ENCODE results near the gene RARG.

GRCh38 chr12:53241623-53242412 lies 9.8 kb upstream of the RARG start:
- TF ChIP-seq, protein P1, sequence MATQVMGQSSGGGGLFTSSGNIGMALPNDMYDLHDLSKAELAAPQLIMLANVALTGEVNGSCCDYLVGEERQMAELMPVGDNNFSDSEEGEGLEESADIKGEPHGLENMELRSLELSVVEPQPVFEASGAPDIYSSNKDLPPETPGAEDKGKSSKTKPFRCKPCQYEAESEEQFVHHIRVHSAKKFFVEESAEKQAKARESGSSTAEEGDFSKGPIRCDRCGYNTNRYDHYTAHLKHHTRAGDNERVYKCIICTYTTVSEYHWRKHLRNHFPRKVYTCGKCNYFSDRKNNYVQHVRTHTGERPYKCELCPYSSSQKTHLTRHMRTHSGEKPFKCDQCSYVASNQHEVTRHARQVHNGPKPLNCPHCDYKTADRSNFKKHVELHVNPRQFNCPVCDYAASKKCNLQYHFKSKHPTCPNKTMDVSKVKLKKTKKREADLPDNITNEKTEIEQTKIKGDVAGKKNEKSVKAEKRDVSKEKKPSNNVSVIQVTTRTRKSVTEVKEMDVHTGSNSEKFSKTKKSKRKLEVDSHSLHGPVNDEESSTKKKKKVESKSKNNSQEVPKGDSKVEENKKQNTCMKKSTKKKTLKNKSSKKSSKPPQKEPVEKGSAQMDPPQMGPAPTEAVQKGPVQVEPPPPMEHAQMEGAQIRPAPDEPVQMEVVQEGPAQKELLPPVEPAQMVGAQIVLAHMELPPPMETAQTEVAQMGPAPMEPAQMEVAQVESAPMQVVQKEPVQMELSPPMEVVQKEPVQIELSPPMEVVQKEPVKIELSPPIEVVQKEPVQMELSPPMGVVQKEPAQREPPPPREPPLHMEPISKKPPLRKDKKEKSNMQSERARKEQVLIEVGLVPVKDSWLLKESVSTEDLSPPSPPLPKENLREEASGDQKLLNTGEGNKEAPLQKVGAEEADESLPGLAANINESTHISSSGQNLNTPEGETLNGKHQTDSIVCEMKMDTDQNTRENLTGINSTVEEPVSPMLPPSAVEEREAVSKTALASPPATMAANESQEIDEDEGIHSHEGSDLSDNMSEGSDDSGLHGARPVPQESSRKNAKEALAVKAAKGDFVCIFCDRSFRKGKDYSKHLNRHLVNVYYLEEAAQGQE (IDR thresholded peaks at IDR 0.05; ENCODE audit: insufficient replicate concordance, low read depth), result no peak
- TF ChIP-seq CTCF (IDR thresholded peaks at IDR 0.05; ENCODE audit: insufficient read depth, low read length), result no peak
- TF ChIP-seq SPI1 (IDR thresholded peaks at IDR 0.05; ENCODE audit: borderline replicate concordance, low read depth), result no peak
- TF ChIP-seq POLR2AphosphoS5 (IDR thresholded peaks at IDR 0.05; ENCODE audit: low read depth), result no peak
